GM18507 (cell line): ENCODE data around the gene ENTR1.

Experiments
- DNase-seq: peaks from one replicate; pipeline ENCODE4 v3.0.0; 2011; ENCODE audit warnings: low read depth; ENCODE audit not compliant: insufficient read length; ENCODE audit errors: extremely low spot score
- FAIRE-seq: peaks from 2 replicates; lab custom pipeline; 2011; peaks lifted over from hg19 to GRCh38; lab: Jason Lieb, UNC

Gene ENTR1

GRCh38 chr9:136367296-136368145 lies 42.9 kb downstream of the ENTR1 start:
- FAIRE-seq, result no peak
- DNase-seq, result no peak

GRCh38 chr9:136366826-136367225 lies 43.6 kb downstream of the ENTR1 start:
- FAIRE-seq, result no peak
- no peak for DNase-seq

- FAIRE-seq, result no peak
- DNase-seq, result no peak
These were observed 44.6 kb downstream of the ENTR1 start for GRCh38 chr9:136365775-136366222.

GRCh38 chr9:136364942-136365774 lies 45.3 kb downstream of the ENTR1 start:
- FAIRE-seq (no peak), DNase-seq (no peak)

GRCh38 chr9:136363949-136364748 lies 46.3 kb downstream of the ENTR1 start:
- FAIRE-seq (no peak), DNase-seq (no peak)

GRCh38 chr9:136363106-136363948 lies 47.1 kb downstream of the ENTR1 start, which contains the start of gene DNLZ:
DNLZ (minus strand) TSS chr9:136363744; CDS start chr9:136363714, 30 bp downstream.
- DNase-seq, result peak; percentile 100
- peak; percentile 94 for FAIRE-seq

- FAIRE-seq (no peak), DNase-seq (no peak)
These were observed 48.0 kb downstream of the ENTR1 start for GRCh38 chr9:136362450-136362784.

- DNase-seq, result no peak
- FAIRE-seq, result no peak
These were observed 48.5 kb downstream of the ENTR1 start for GRCh38 chr9:136361754-136362449.

- FAIRE-seq (no peak), DNase-seq (no peak)
These were observed 49.2 kb downstream of the ENTR1 start for GRCh38 chr9:136361047-136361753.

- DNase-seq, result no peak
- FAIRE-seq, result no peak
These were observed 50.4 kb downstream of the ENTR1 start for GRCh38 chr9:136359774-136360718.

- no peak for FAIRE-seq
- no peak for DNase-seq
These were observed 51.5 kb downstream of the ENTR1 start for GRCh38 chr9:136358888-136359287.

GRCh38 chr9:136358016-136358415 lies 52.4 kb downstream of the ENTR1 start:
- DNase-seq, result no peak
- FAIRE-seq, result no peak

- no peak for FAIRE-seq
- no peak for DNase-seq
These were observed 53.1 kb downstream of the ENTR1 start for GRCh38 chr9:136357202-136357725.

GRCh38 chr9:136355616-136356557 lies 54.5 kb downstream of the ENTR1 start:
- FAIRE-seq (no peak), DNase-seq (no peak)

GRCh38 chr9:136354592-136355085 lies 55.8 kb downstream of the ENTR1 start:
- no peak for FAIRE-seq

More at GRCh38 chr9:136354592-136355085, 55.8 kb downstream of the ENTR1 start:
- DNase-seq, result no peak
